AG10803 (cell line): ENCODE measurements around the gene ZNF609.

Experiments
- DNase-seq: peaks from one replicate; pipeline ENCODE4 v3.0.0; 2010; ENCODE audit warnings: low read depth
- H3K4me3 ChIP-seq: 2 replicates; pipeline ENCODE4 v1.5.1; 2011; ENCODE audit warnings: mild to moderate bottlenecking, low read length, control low read depth
- CTCF ChIP-seq: conservative IDR thresholded peaks from 2 replicates; pipeline ENCODE4 v1.5.1; 2011; ENCODE audit warnings: mild to moderate bottlenecking, low read length, control low read depth, inconsistent platforms

ZNF609 gene

GRCh38 chr15:64464276-64465005, 4.1 kb downstream of the ZNF609 start:
- peak; percentile 29 for DNase-seq
- no peak overlapping the region for H3K4me3 ChIP-seq
- no peak for TF ChIP-seq CTCF

GRCh38 chr15:64466408-64467141, 6.2 kb downstream of the ZNF609 start:
- no peak for DNase-seq
- no peak for TF ChIP-seq CTCF
- no peak overlapping the region for H3K4me3 ChIP-seq

GRCh38 chr15:64472161-64472560, 11.8 kb downstream of the ZNF609 start:
- no peak for DNase-seq
- no peak overlapping the region for H3K4me3 ChIP-seq
- no peak for TF ChIP-seq CTCF

GRCh38 chr15:64474846-64475245, 14.5 kb downstream of the ZNF609 start:
- no peak for TF ChIP-seq CTCF
- no peak overlapping the region for H3K4me3 ChIP-seq
- no peak for DNase-seq

GRCh38 chr15:64476550-64476949, 16.2 kb downstream of the ZNF609 start:
- DNase-seq = no peak
- no peak for TF ChIP-seq CTCF
- no peak overlapping the region for H3K4me3 ChIP-seq

GRCh38 chr15:64478863-64479262, 18.5 kb downstream of the ZNF609 start:
- no peak for TF ChIP-seq CTCF
- no peak overlapping the region for H3K4me3 ChIP-seq
- peak; percentile 64 for DNase-seq

- no peak for TF ChIP-seq CTCF
- no peak overlapping the region for H3K4me3 ChIP-seq
These were observed 20.5 kb downstream of the ZNF609 start for GRCh38 chr15:64480891-64481290.

More at GRCh38 chr15:64480891-64481290, 20.5 kb downstream of the ZNF609 start:
- DNase-seq = no peak
